Stimulated activated CD8-positive, alpha-beta memory T cell treated with anti-CD3 and anti-CD28 coated beads, Interleukin-7, amount 100 ng/mL, for 1 hour (primary cell): Measurements from ENCODE around the gene DNAJB7.
"Not testable (repeated sequence)": the region's sequence is repeated elsewhere in the genome, so short reads cannot be mapped to it uniquely, and the experiment has no call there.

Experiments used
- DNase-seq, 2 donors: peaks; one replicate each; pipeline ENCODE4 v3.0.0-alpha.2; 2020; ENCODE audit warnings: low read depth in 2 of 2

DNAJB7 gene

GRCh38 chr22:40862013-40862412, at the start of gene DNAJB7:
TSS of gene DNAJB7 (minus strand) at chr22:40862113. CDS start at chr22:40861994, 119 bp downstream.
- no peak for DNase-seq

- no peak for DNase-seq
These were observed 47.0 kb upstream of the DNAJB7 start for GRCh38 chr22:40908895-40909294.

- no peak for DNase-seq
These were observed 42.2 kb upstream of the DNAJB7 start for GRCh38 chr22:40904101-40904500.

GRCh38 chr22:40898850-40899357, 37.0 kb upstream of the DNAJB7 start:
- no peak for DNase-seq

- DNase-seq = no peak
These were observed 32.5 kb upstream of the DNAJB7 start for GRCh38 chr22:40894417-40894816.

- DNase-seq = no peak
These were observed 29.0 kb upstream of the DNAJB7 start for GRCh38 chr22:40890881-40891280.

GRCh38 chr22:40889116-40889515, 27.2 kb upstream of the DNAJB7 start:
- DNase-seq = no peak

- no peak for DNase-seq
These were observed 17.0 kb upstream of the DNAJB7 start for GRCh38 chr22:40878922-40879321.

GRCh38 chr22:40877488-40877887, 15.6 kb upstream of the DNAJB7 start:
- DNase-seq = no peak

- no peak for DNase-seq
These were observed 15.0 kb upstream of the DNAJB7 start for GRCh38 chr22:40876907-40877306.

- DNase-seq = no peak
These were observed 13.2 kb upstream of the DNAJB7 start for GRCh38 chr22:40875111-40875510.

GRCh38 chr22:40874016-40874415, 12.1 kb upstream of the DNAJB7 start:
- no peak for DNase-seq

- DNase-seq = not testable (repeated sequence)
These were observed 6.5 kb upstream of the DNAJB7 start for GRCh38 chr22:40868379-40868778.

GRCh38 chr22:40867109-40867508, 5.2 kb upstream of the DNAJB7 start:
- no peak for DNase-seq

GRCh38 chr22:40862537-40862936, 624 bp upstream of the DNAJB7 start:
- no peak for DNase-seq

- peak in 1 of 2 donors; percentile 3 for DNase-seq
These were observed 4.5 kb downstream of the DNAJB7 start for GRCh38 chr22:40857309-40857855.

GRCh38 chr22:40856513-40857308, 5.2 kb downstream of the DNAJB7 start, which contains the start of the genes ST13 and XPNPEP3:
TSS of gene ST13 (minus strand) at chr22:40856639. CDS start at chr22:40856540, 99 bp downstream.
TSS of gene XPNPEP3 (plus strand) at chr22:40857148. CDS start at chr22:40857182, 34 bp downstream.
- peak; percentile 92 to 93 for DNase-seq

- no peak for DNase-seq
These were observed 5.9 kb downstream of the DNAJB7 start for GRCh38 chr22:40855979-40856512.

- no peak for DNase-seq
These were observed 6.6 kb downstream of the DNAJB7 start for GRCh38 chr22:40855071-40855978.

GRCh38 chr22:40853961-40854360, 8.0 kb downstream of the DNAJB7 start:
- no peak for DNase-seq

GRCh38 chr22:40853333-40853732, 8.6 kb downstream of the DNAJB7 start:
- DNase-seq = no peak

GRCh38 chr22:40845816-40846215, 16.1 kb downstream of the DNAJB7 start:
- not testable (repeated sequence) for DNase-seq
